Left colon (tissue), 2 donors: ENCODE data around the gene DARS2. TPM values are rescaled to one million over a fixed set of nuclear protein-coding genes. Genes with fewer than 3 reads are reported as not detected.
A peak's percentile ranks its signal among the peaks of the same experiment; 100 is the strongest.
"Not testable (repeated sequence)": the region's sequence is repeated elsewhere in the genome, so short reads cannot be mapped to it uniquely, and the experiment has no call there.

Source experiments
- ATAC-seq: fragments of 200-7000 bp; cut with Tn5 transposase; one replicate; pipeline ENCODE4 v1.9.1; 2020; ENCODE audit warnings: mild to moderate bottlenecking, moderate library complexity
- DNase-seq, 2 donors: peaks; one replicate each; pipeline ENCODE4 v3.0.0-alpha.2; 2020
- intact Hi-C, 2 donors: fragments of 100-400 bp; cut with DNase I in 1 of 2; cut with micrococcal nuclease in 1 of 2; formaldehyde crosslinking; loops; one replicate each; pipeline versions ENCODE4 v1.11.2 to v1.14.0; 2022; cut with DNase I, micrococcal nuclease
- long read RNA-seq: library from polyadenylated mRNA; unstranded; transcript quantifications from one replicate; pipeline ENCODE4 v2.0.0, GENCODE V29; 2021
- total RNA-seq, 2 donors: library from RNA; stranded (reverse); fragmentation: NEBNext Ultra II Directional; extraction: Animal tissue kit (Norgen Biotek cat#: 25700); gene quantifications; one replicate each; pipeline ENCODE4 v1.2.1, GENCODE V29; 2021
- donor health status: DM: no; HTN: no; CAD: no.
- donor health status: DM: yes; HTN: yes; CAD: no.

DARS2 gene
- total RNA-seq: 10 to 100 TPM; 24.3 to 27.4 TPM
- long read RNA-seq, transcript DARS2-201 (17 exons, 3,441 nt): major isoform, 27 of 44 reads
- long read RNA-seq, partial matches to known transcripts: 7 of 44 reads
- long read RNA-seq, other reads (novel, unspliced or antisense): 6 of 44 reads

GRCh38 chr1:173824315-173825081 is at the start of gene DARS2, which contains the start of gene CENPL:
Gene DARS2, plus strand, starts transcription at chr1:173824673. Its CDS starts 557 bp downstream, at chr1:173825230.
Gene CENPL, minus strand, starts transcription at chr1:173824883. Its CDS starts 13,584 bp downstream, at chr1:173811299.
- ATAC-seq (peak; percentile 95), DNase-seq (peak; percentile 96 to 97)
- intact Hi-C loops: loop anchor here in 1 of 2 donors (5.0 kb wide), 1 partner anchor 407 kb away; no protein-coding TSS in a partner anchor

DNA sequence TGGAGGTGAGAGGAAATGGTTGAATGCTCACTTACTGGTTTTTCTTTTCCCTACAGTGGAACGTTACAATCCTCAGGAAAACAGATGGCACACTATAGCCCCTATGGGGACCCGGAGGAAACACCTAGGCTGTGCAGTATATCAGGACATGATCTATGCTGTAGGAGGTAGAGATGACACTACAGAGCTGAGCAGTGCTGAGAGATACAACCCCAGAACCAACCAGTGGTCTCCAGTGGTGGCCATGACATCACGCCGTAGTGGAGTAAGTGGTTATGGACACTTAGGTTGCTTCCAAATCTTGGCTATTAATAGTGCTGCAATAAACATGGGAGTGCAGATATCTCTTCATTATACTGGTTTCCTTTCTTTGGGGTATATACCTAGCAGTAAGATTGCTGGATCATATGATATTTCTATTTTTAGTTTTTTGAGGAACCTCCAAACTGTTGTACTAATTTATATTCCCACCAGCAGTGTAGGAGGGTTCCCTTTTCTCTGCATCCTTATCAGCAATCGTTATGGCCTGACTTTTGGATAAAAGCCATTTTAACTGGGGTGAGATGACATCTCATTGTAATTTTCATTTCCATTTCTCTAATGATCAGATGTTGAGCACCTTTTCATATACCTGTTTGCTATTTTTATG is 48.8 kb upstream of the DARS2 start:
- ATAC-seq: no peak
- intact Hi-C loops: no loop called here
- no peak for DNase-seq

DNA sequence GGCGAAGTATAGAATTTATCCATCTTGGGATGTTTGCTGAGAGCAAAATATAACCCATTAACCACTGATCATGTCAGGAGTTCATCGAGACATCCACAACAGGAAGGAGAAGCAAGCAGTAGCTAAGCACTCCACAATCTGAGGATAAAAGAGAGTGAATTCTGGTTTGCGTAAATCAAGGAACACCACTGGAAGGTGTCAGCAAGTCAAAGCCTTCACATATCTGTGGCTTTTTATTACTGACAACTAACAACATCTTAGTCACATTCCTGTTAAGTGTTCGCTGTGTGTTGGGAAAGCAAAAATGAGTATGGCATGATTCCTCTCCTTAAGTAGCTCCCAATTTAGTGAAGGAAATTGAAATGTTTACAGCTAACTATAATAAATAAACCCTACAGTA is 44.5 kb upstream of the DARS2 start:
- intact Hi-C loops: no loop called here
- ATAC-seq (no peak), DNase-seq (no peak)

DNA sequence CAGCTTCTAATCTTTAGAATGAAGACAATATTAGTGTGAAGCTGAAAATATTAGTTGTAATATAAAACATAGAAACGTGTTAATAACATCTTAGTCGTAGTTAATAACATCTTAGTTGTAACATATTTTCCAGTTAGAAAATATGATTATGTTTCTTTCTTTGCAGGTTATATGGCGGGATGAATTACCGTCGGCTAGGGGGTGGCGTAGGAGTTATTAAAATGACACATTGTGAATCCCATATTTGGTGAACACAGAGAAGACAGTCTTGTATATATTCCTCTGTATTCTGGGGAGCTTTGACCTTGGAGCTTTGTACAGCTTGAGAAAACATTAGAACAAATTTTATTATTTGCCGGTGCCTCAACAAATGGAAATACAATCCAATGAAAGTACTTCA is 39.5 kb upstream of the DARS2 start:
- intact Hi-C loops: no loop called here
- ATAC-seq (no peak), DNase-seq (no peak)

DNA sequence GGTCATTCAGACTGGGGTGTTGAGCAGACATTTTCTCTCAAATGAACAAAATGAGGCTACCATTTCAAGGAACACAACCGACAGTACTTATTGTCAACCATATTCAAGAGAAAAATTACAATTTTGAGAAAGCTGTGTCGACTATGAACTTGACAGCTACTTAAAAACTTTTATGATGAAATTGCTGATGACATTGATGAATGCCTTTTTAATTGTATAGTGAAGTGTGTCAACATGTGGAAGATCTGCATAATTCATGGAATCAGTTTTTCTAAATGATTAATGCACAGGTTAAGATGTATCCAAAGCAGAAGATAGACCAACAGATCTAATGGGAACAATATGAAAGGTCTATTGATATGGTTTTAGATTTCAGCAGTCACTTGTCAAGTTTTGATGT is 34.6 kb upstream of the DARS2 start:
- intact Hi-C loops: no loop called here
- DNase-seq: no peak
- ATAC-seq: no peak

GRCh38 chr1:173798078-173798477 is 26.4 kb upstream of the DARS2 start:
- ATAC-seq (no peak), DNase-seq (no peak)
- intact Hi-C loops: no loop called here

- ATAC-seq, intact Hi-C loops, DNase-seq: not testable (repeated sequence)
Observed at GRCh38 chr1:173799995-173800394, 24.5 kb upstream of the DARS2 start.

GRCh38 chr1:173802961-173803360 is 21.5 kb upstream of the DARS2 start:
- ATAC-seq: no peak
- intact Hi-C loops: no loop called here
- DNase-seq: no peak

- DNase-seq, intact Hi-C loops, ATAC-seq: not testable (repeated sequence)
Observed at GRCh38 chr1:173813654-173814053, 10.8 kb upstream of the DARS2 start.

- no peak for ATAC-seq
- DNase-seq: no peak
- intact Hi-C loops: no loop called here
Observed at GRCh38 chr1:173818459-173818858, 6.0 kb upstream of the DARS2 start.

DNA sequence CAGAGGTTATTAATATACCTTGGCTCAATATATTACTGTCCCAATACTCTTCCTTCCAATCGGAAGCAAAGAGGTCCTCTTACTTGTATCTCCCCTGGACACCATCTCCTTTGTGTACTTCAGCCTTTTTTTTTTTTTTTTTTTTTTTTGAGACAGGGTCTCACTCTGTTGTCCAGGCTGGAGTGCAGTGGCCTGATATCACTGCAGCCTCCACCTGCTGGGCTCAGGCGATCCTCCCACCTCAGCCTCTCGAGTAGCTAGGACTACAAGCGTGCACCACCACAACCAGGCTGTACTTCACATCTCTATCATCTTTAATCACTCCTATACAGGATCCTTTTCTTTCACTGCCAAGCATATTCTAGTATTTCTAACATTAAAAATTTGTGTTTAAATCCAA is 2.8 kb upstream of the DARS2 start:
- ATAC-seq (no peak), DNase-seq (no peak)
- intact Hi-C loops: no loop called here

DNA sequence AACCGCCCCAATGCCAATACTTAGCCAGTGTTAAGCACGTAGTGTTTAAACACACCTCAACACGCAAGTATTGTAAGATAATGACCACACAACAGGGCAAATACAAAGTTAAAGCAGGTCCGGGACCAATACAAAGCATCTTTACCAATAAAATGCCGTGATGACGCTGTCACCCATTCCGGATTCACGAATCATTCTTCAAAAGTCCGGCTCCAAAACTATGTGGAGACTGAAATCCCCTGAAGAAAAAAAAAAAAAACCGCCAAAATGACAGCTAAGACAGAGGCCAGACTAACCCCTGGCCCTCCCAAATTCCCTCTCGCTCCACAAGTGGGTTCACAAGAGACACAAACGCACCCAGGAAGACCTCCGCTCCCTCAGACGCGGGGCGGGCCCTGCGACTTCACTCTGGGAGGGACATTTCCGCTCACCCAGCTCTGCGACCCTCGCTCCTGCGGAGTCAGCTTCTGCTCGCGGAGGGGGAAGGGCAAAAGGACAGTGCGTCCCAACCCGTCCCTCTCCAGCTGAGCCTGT is 625 bp upstream of the DARS2 start:
- intact Hi-C loops: no loop called here
- ATAC-seq: peak; percentile 16
- no peak for DNase-seq

DNA sequence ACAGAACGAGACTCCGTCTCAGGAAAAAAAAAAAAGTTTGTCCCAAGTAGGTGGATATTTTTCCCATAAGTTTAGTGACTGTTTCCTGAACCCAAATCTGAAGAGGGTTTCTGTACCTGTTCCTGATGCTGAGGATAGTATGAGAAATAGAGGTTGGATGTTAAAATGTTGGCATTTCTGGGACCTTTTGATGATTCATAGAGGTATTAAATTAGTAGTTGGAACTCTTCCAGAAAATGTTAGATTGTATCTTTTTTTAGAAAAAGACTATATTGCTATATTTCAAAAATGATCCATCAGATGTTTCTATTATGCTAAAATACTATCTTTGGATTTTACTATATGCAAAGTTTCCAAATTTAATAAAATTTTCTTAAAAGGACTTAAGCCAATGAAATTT is 3.1 kb downstream of the DARS2 start:
- DNase-seq: no peak
- intact Hi-C loops: loop anchor here in 1 of 2 donors (5.0 kb wide), 1 partner anchor 410 kb away; no protein-coding TSS in a partner anchor
- ATAC-seq: no peak

- no peak for DNase-seq
- intact Hi-C loops: no loop called here
- ATAC-seq: no peak
Observed at GRCh38 chr1:173832748-173833147, 8.3 kb downstream of the DARS2 start.

- DNase-seq (no peak), ATAC-seq (no peak)
- intact Hi-C loops: no loop called here
Observed at GRCh38 chr1:173852105-173852504, 27.6 kb downstream of the DARS2 start.

DNA sequence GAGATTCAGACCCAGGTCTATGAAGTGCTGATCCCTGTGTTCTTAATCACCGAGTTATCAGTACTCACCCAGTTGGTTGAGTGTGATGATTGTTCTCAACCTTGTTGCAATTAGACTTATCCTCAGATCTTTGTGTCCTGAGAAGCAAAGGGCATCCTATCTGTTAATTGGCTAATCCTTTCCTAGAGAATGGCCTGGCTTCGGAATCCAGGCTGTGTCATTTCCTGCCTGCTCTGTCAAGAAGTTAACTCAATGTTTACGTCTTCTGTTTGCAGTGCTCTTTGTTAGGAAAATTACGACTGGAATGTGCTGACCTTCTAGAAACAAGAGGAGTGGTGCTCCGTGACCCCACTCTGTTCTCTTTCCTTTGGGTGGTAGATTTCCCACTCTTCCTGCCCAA is 28.6 kb downstream of the DARS2 start:
- intact Hi-C loops: no loop called here
- ATAC-seq: no peak
- no peak for DNase-seq

DNA sequence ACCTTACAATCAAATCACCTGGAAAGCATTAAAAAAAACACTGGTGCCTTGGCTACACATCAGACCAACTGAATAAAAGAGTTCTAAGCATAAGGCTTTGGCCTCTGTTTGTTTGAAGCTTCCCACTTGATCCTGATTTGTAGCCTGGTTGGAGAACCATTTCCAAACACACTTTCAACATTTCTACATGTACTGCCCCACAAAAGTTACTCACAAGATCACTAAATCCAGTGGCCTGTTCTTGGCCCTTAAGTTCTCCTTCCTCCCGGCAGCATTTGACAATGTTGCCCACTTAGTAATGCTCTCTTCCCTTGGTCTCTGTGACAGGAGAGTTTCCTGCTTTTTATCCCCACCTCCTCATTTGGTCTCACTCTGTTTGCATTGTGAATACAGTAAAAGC is 31.5 kb downstream of the DARS2 start:
- intact Hi-C loops: no loop called here
- no peak for ATAC-seq
- DNase-seq: no peak

DNA sequence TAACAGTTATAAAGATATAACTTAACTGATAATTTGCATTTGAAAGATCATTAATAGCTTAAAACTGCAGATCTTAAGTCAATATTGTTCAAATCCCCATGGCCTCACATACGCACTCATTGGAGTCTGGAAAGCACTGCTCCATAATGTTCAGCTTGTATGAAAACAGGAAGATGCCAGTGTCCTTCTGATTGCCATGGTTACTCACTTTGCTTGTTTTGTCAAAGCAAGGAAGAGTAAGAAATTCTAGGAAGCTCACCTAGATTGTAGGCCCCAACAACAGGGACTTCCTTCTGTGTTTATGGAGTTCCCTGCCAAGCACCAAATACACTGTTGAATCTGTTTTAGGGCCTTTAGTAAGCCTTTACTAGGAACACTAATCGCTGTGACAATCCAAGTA is 32.4 kb downstream of the DARS2 start:
- ATAC-seq: no peak
- intact Hi-C loops: no loop called here
- no peak for DNase-seq

GRCh38 chr1:173857363-173857917 is 33.0 kb downstream of the DARS2 start:
- DNase-seq (no peak), ATAC-seq (no peak)
- intact Hi-C loops: no loop called here
